K562 (cell line): ENCODE results near the gene COL1A1.

ENCODE experiments used
- CBFB ChIP-seq: sonication (generic); formaldehyde crosslinking; IDR thresholded peaks from 2 replicates; pipeline ENCODE4 v1.4.0; 2020; ENCODE audit warnings: mild to moderate bottlenecking, missing genetic modification reagents
- CBX5 ChIP-seq: IDR thresholded peaks from 2 replicates; pipeline ENCODE4 v1.6.1; 2014; ENCODE audit warnings: low read depth, borderline replicate concordance
- FOXK2 ChIP-seq, 2 experiments: fragments of 450-650 bp; IDR thresholded peaks in 1 of 2; conservative IDR thresholded peaks in 1 of 2; 2 replicates each; pipeline ENCODE4 v1.6.1; 2016; ENCODE audit warnings: low read depth in 2 of 2, mild to moderate bottlenecking in 1 of 2
- MTA1 ChIP-seq: fragments of 450-650 bp; IDR thresholded peaks from 2 replicates; pipeline ENCODE4 v1.6.1; 2017; ENCODE audit warnings: borderline replicate concordance
- POLR2AphosphoS2 ChIP-seq: IDR thresholded peaks from 2 replicates; pipeline ENCODE4 v1.6.1; 2012; ENCODE audit warnings: low read length, improper control_type of control experiment
- ZBED1 ChIP-seq: IDR thresholded peaks from 2 replicates; pipeline ENCODE4 v1.6.1; 2014
- ZFX ChIP-seq: sonication (generic); formaldehyde crosslinking; IDR thresholded peaks from 2 replicates; pipeline ENCODE4 v1.8.0; 2022; ENCODE audit warnings: mild to moderate bottlenecking, missing genetic modification reagents, moderate library complexity
- ZHX1 ChIP-seq: fragments of 150-350 bp; conservative IDR thresholded peaks from 2 replicates; pipeline ENCODE4 v1.6.1; 2014; ENCODE audit warnings: low read length

- TF ChIP-seq ZHX1 (no peak), ZBED1 (no peak), CBX5 (no peak), FOXK2 (conservative IDR thresholded peaks at IDR 0.05 in 1 of 2, IDR thresholded peaks at IDR 0.05 in 1 of 2; ENCODE audit: low read depth in 2 of 2) (no peak), MTA1 (no peak), ZFX (no peak), CBFB (no peak), POLR2AphosphoS2 (no peak)
Observed at GRCh38 chr17:50134206-50135110, 67.0 kb downstream of the COL1A1 start.
